ENCODE data around the gene UBQLN1. TPM values are rescaled to one million over a fixed set of nuclear protein-coding genes. Genes with fewer than 3 reads are reported as not detected.

The UBQLN1 gene
- total RNA-seq, 1 experiment from 2014 or later, result 111 TPM

GRCh38 chr9:83749706-83750105 is 41.9 kb upstream of the UBQLN1 start:
- no peak overlapping the region for H3K18ac ChIP-seq (ENCODE audit: insufficient read length, low read depth, low read length)
- no peak overlapping the region for H2BK20ac ChIP-seq (ENCODE audit: low read depth, low read length, poor library complexity, severe bottlenecking)
- H3K23me2 ChIP-seq (ENCODE audit: insufficient read length, low read depth, low read length, poor library complexity, severe bottlenecking), result no peaks in the 10 kb centered on the region
- H4K5ac ChIP-seq (ENCODE audit: insufficient read length, low read depth, low read length), result no peak overlapping the region
- H3K36me3 Mint-ChIP-seq (ENCODE audit: insufficient read depth in 1 of 3, low read depth in 3 of 3), result no peaks in the 10 kb centered on the region
- no peaks in the 10 kb centered on the region for H3K79me1 ChIP-seq (ENCODE audit: insufficient read depth, low read depth, low read length, poor library complexity, severe bottlenecking)
- H3K27ac ChIP-seq (ENCODE audit: insufficient read length, low read depth, low read length), result no peak overlapping the region
- no peak overlapping the region for H4K91ac ChIP-seq (ENCODE audit: insufficient read length, low read depth, low read length)
- DNase-seq, result no peak
- no peak overlapping the region for H3T11ph ChIP-seq (ENCODE audit: low read length)
- no peak overlapping the region for H3K23ac ChIP-seq (ENCODE audit: insufficient read length, low read depth, low read length)
- no CpG with 5 or more reads among the region's 3 CpGs for WGBS (ENCODE audit: extremely low coverage, insufficient read length, low lambda C conversion rate)
- H2AFZ ChIP-seq (ENCODE audit: low read length), result no peak overlapping the region
- H3K79me2 ChIP-seq (ENCODE audit: insufficient read depth, low read length), result no peaks in the 10 kb centered on the region
- no peak overlapping the region for H2BK5ac ChIP-seq (ENCODE audit: insufficient read length, low read length)
- no peak overlapping the region for H2AK5ac ChIP-seq (ENCODE audit: insufficient read length, low read length)
- H3K4ac ChIP-seq (ENCODE audit: low read depth, low read length), result no peak overlapping the region
- no peaks in the 10 kb centered on the region for H4K20me1 ChIP-seq (ENCODE audit: control insufficient read depth, insufficient read depth, insufficient read length)
- H3K4me2 ChIP-seq (ENCODE audit: insufficient read depth, insufficient read length, low read length), result no peak overlapping the region
- H3K9ac ChIP-seq (ENCODE audit: extremely low read depth, insufficient read length, low read length), result no peak overlapping the region
- no peak overlapping the region for H4K8ac ChIP-seq (replicated peaks; ENCODE audit: insufficient read length, low read depth, low read length)
- no peak overlapping the region for H3K4me3 Mint-ChIP-seq
- H3K9me3 Mint-ChIP-seq, result no peaks in the 10 kb centered on the region
- no peaks in the 10 kb centered on the region for H3K27me3 Mint-ChIP-seq (ENCODE audit: low read depth)
- no peak overlapping the region for H3K27ac Mint-ChIP-seq
- H3K4me1 Mint-ChIP-seq, result no peaks in the 10 kb centered on the region
- no peak overlapping the region for H3K56ac ChIP-seq (ENCODE audit: insufficient read length, low read depth, low read length)
- H2BK12ac ChIP-seq (ENCODE audit: insufficient read length, low read depth, low read length), result no peak overlapping the region
- H3K9me3 ChIP-seq (ENCODE audit: control insufficient read depth, low read depth, low read length), result no peaks in the 10 kb centered on the region
- no peak overlapping the region for H2BK15ac ChIP-seq (ENCODE audit: low read depth, low read length)
- H3K14ac ChIP-seq (ENCODE audit: insufficient read depth, low read length), result no peak overlapping the region
- H3K4me1 ChIP-seq (ENCODE audit: insufficient read depth, low read length), result no peaks in the 10 kb centered on the region
- H3K27me3 ChIP-seq (ENCODE audit: insufficient read depth, low read length), result no peaks in the 10 kb centered on the region
- H2BK120ac ChIP-seq (ENCODE audit: low read depth, low read length, poor library complexity, severe bottlenecking), result no peak overlapping the region
- TF ChIP-seq, protein P1, sequence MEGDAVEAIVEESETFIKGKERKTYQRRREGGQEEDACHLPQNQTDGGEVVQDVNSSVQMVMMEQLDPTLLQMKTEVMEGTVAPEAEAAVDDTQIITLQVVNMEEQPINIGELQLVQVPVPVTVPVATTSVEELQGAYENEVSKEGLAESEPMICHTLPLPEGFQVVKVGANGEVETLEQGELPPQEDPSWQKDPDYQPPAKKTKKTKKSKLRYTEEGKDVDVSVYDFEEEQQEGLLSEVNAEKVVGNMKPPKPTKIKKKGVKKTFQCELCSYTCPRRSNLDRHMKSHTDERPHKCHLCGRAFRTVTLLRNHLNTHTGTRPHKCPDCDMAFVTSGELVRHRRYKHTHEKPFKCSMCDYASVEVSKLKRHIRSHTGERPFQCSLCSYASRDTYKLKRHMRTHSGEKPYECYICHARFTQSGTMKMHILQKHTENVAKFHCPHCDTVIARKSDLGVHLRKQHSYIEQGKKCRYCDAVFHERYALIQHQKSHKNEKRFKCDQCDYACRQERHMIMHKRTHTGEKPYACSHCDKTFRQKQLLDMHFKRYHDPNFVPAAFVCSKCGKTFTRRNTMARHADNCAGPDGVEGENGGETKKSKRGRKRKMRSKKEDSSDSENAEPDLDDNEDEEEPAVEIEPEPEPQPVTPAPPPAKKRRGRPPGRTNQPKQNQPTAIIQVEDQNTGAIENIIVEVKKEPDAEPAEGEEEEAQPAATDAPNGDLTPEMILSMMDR (conservative IDR thresholded peaks at IDR 0.05), result no peak

Data from H9 (cell line).